HG02884 (cell line): Measurements from ENCODE around the gene INSL3.
A peak's percentile ranks its signal among the peaks of the same experiment; 100 is the strongest.
"Not testable (repeated sequence)": the region's sequence is repeated elsewhere in the genome, so short reads cannot be mapped to it uniquely, and the experiment has no call there.

Experiments used
- ATAC-seq: cut with Tn5 transposase; IDR thresholded peaks from one replicate; pipeline ENCODE4 v1.9.1; 2021; ENCODE audit warnings: mild to moderate bottlenecking, moderate library complexity; ENCODE audit not compliant: unreplicated experiment

Gene INSL3

GRCh38 chr19:17790059-17790780 is 31.1 kb downstream of the INSL3 start:
- ATAC-seq: no peak

GRCh38 chr19:17788632-17789031 is 32.7 kb downstream of the INSL3 start:
- ATAC-seq: no peak

GRCh38 chr19:17787274-17787913 is 33.9 kb downstream of the INSL3 start:
- no peak for ATAC-seq

GRCh38 chr19:17784201-17785008 is 36.9 kb downstream of the INSL3 start:
- ATAC-seq: no peak

- ATAC-seq: not testable (repeated sequence)
Observed at GRCh38 chr19:17783721-17784120, 37.6 kb downstream of the INSL3 start.

GRCh38 chr19:17780781-17781180 is 40.5 kb downstream of the INSL3 start:
- ATAC-seq: no peak

- ATAC-seq: no peak
Observed at GRCh38 chr19:17778968-17779929, 42.1 kb downstream of the INSL3 start.

- no peak for ATAC-seq
Observed at GRCh38 chr19:17778251-17778967, 42.9 kb downstream of the INSL3 start.

- ATAC-seq: not testable (repeated sequence)
Observed at GRCh38 chr19:17777840-17778239, 43.5 kb downstream of the INSL3 start.

GRCh38 chr19:17775991-17776803 is 45.1 kb downstream of the INSL3 start:
- ATAC-seq: peak; percentile 49

- no peak for ATAC-seq
Observed at GRCh38 chr19:17775245-17775927, 45.9 kb downstream of the INSL3 start.

GRCh38 chr19:17772172-17772571 is 49.1 kb downstream of the INSL3 start:
- ATAC-seq: no peak

GRCh38 chr19:17770613-17771012 is 50.7 kb downstream of the INSL3 start:
- no peak for ATAC-seq

- ATAC-seq: no peak
Observed at GRCh38 chr19:17767559-17767958, 53.8 kb downstream of the INSL3 start.

- ATAC-seq: no peak
Observed at GRCh38 chr19:17766543-17767131, 54.7 kb downstream of the INSL3 start.
